Fibroblast of pulmonary artery (primary cell): ENCODE results near the gene CHCHD3.

ENCODE experiments used
- DNase-seq: peaks from one replicate; pipeline ENCODE4 v3.0.0-alpha.2; 2010; ENCODE audit warnings: low read depth
- H3K4me3 ChIP-seq: replicated peaks from 2 replicates; pipeline ENCODE4 v1.5.1; 2011; ENCODE audit warnings: low read depth, mild to moderate bottlenecking, control low read depth, low read length, moderate library complexity
- TF ChIP-seq, protein P1 (sequence below): IDR thresholded peaks from 2 replicates; pipeline ENCODE4 v1.5.1; 2011; ENCODE audit warnings: mild to moderate bottlenecking, control low read depth, low read length, inconsistent platforms; ENCODE audit errors: missing control alignments

Gene CHCHD3

GRCh38 chr7:133081599-133082389, at the start of gene CHCHD3:
Gene CHCHD3, minus strand, starts transcription at chr7:133082090. Its CDS starts 153 bp downstream, at chr7:133081937.
- TF ChIP-seq, protein P1, sequence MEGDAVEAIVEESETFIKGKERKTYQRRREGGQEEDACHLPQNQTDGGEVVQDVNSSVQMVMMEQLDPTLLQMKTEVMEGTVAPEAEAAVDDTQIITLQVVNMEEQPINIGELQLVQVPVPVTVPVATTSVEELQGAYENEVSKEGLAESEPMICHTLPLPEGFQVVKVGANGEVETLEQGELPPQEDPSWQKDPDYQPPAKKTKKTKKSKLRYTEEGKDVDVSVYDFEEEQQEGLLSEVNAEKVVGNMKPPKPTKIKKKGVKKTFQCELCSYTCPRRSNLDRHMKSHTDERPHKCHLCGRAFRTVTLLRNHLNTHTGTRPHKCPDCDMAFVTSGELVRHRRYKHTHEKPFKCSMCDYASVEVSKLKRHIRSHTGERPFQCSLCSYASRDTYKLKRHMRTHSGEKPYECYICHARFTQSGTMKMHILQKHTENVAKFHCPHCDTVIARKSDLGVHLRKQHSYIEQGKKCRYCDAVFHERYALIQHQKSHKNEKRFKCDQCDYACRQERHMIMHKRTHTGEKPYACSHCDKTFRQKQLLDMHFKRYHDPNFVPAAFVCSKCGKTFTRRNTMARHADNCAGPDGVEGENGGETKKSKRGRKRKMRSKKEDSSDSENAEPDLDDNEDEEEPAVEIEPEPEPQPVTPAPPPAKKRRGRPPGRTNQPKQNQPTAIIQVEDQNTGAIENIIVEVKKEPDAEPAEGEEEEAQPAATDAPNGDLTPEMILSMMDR = no peak
- peak within 1 kb of the TSS; percentile 92 for H3K4me3 ChIP-seq
- peak; percentile 98 for DNase-seq

DNA sequence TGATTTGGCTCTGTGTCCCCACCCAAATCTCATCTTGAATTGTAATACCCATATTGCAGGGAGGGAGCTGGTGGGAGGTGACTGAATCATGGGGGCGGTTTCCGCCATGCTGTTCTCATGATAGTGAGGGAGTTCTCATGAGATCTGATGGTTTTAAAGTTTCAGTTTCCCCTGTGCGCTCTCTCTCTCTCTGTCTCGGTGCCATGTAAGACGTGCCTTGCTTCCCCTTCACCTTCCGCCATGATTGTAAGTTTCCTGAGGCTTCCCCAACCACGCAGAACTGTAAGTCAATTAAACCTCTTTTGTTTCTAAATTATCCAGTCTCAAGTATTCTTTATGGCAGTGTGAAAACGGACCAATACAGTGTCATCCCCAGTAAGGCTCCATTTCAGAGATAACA, 48.3 kb upstream of the CHCHD3 start:
- no peak for DNase-seq
- no peak overlapping the region for H3K4me3 ChIP-seq
- TF ChIP-seq, protein P1 = no peak

DNA sequence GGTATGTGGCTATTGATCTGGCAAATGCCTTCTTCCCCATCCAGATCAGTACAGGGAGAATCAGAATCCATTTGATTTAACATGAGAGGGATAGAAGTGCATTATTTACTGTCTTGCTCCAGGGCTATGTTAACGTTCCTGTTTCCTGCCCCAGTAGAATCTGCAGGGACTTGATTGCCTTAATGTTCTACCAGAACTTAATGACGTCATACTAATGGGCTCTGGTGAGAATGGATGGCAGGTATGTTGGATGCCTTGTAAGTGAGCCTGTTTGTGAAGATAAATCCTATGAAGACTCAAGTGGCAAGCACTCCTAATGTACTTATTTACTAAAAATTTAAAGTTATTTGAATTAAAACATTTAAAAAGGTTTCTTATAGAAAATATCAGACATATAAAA, 44.5 kb upstream of the CHCHD3 start:
- no peak for DNase-seq
- H3K4me3 ChIP-seq = no peak overlapping the region
- TF ChIP-seq, protein P1 = no peak

- no peak overlapping the region for H3K4me3 ChIP-seq
- no peak for DNase-seq
- TF ChIP-seq, protein P1 = no peak
Observed at GRCh38 chr7:133124974-133125373, 43.1 kb upstream of the CHCHD3 start.

GRCh38 chr7:133121175-133121844, 39.4 kb upstream of the CHCHD3 start:
- H3K4me3 ChIP-seq = no peak overlapping the region
- TF ChIP-seq, protein P1 = no peak
- DNase-seq = no peak

DNA sequence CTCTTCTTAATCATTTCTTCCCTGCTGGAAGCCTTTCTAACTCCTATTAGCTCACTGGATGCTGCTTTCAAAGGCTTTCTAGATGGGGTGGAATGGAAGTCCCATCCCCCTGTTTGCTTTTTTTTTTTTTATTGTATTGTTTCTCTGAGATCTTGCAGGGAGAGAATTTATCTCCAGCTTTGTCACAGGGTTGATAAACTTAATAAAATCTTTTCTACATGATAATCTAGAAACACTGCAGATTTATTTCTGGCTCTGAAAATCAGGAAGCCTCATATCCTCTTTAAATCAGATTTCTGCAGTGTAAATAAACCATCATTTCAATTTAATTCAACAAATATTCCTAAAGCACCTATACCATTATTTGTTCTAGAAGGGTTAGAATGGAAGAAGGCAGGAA, 37.2 kb upstream of the CHCHD3 start:
- TF ChIP-seq, protein P1 = no peak
- no peak for DNase-seq
- no peak overlapping the region for H3K4me3 ChIP-seq
